BE2C (cell line): ENCODE results near the gene PTOV1.

Source experiments
- DNase-seq: peaks from one replicate; pipeline ENCODE4 v3.0.0-alpha.2; 2020
- H3K27me3 ChIP-seq: fragments of 250-450 bp; sonication (Bioruptor Pico); 2 replicates; pipeline ENCODE4 v1.5.1; 2020; ENCODE audit warnings: mild to moderate bottlenecking
- H3K36me3 ChIP-seq: fragments of 250-450 bp; sonication (Bioruptor Pico); 2 replicates; pipeline ENCODE4 v1.5.1; 2020; ENCODE audit warnings: mild to moderate bottlenecking
- H3K4me1 ChIP-seq: fragments of 250-450 bp; sonication (Bioruptor Pico); 2 replicates; pipeline ENCODE4 v1.5.1; 2020
- H3K4me3 ChIP-seq: 2 replicates; pipeline ENCODE4 v1.5.1; 2011; ENCODE audit warnings: low read depth, low read length
- H3K9me3 ChIP-seq: fragments of 250-450 bp; sonication (Bioruptor Pico); 2 replicates; pipeline ENCODE4 v1.5.1; 2020
- TF ChIP-seq, protein P1 (sequence below): IDR thresholded peaks from 2 replicates; pipeline ENCODE4 v1.5.1; 2012; ENCODE audit warnings: mild to moderate bottlenecking, low read depth, low read length

The PTOV1 gene

DNA sequence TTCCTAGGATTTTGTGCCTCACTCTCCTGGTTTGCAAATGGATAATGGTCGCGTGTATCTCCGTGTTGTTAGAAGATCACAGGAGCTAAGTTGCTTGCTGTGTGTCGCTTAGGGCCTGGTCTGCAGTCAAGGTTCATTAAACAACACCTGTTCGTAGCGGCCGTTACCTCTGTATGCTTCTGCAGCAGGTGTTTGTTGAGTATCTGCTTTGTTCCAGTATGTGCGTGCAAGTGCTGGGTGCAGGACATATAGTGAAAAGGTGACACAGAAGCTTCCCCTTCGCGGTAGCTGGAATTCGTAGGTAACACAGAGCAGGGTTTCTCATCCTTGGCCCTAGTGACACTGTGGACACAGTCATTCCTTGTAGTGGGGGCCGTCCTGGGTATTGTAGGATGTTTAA lies 27.5 kb upstream of the PTOV1 start:
- Histone ChIP-seq H3K4me1 (no peaks in the 10 kb centered on the region; the same call in 1 of the 2 replicates), H3K36me3 (peaks cover 5% of the 10 kb centered on the region), H3K27me3 (no peaks in the 10 kb centered on the region), H3K4me3 (no peak overlapping the region), H3K9me3 (no peaks in the 10 kb centered on the region)
- DNase-seq: no peak
- TF ChIP-seq, protein P1, sequence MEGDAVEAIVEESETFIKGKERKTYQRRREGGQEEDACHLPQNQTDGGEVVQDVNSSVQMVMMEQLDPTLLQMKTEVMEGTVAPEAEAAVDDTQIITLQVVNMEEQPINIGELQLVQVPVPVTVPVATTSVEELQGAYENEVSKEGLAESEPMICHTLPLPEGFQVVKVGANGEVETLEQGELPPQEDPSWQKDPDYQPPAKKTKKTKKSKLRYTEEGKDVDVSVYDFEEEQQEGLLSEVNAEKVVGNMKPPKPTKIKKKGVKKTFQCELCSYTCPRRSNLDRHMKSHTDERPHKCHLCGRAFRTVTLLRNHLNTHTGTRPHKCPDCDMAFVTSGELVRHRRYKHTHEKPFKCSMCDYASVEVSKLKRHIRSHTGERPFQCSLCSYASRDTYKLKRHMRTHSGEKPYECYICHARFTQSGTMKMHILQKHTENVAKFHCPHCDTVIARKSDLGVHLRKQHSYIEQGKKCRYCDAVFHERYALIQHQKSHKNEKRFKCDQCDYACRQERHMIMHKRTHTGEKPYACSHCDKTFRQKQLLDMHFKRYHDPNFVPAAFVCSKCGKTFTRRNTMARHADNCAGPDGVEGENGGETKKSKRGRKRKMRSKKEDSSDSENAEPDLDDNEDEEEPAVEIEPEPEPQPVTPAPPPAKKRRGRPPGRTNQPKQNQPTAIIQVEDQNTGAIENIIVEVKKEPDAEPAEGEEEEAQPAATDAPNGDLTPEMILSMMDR: no peak

DNA sequence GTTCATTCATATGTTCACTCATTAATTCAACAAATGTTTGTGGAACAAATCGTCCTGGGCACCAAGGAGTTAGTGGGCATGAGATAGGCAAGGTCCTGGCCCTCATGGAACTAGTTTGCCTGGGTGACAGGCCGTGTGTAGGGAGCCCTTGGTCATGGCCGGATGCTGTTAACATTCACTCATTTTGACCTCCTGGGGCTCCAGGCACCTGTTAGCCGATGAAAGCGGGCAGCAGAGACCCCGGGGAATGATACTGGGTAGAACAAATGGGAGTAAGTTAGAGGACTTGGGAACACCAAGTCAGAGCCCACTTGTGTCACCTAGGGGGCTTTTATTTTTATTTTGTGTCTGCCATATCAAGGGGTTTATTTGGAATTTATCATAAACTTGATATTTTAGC lies 26.3 kb upstream of the PTOV1 start:
- DNase-seq: no peak
- H3K4me3 ChIP-seq: no peak overlapping the region
- H3K4me1 ChIP-seq: no peaks in the 10 kb centered on the region; the same call in 1 of the 2 replicates
- H3K9me3 ChIP-seq: no peaks in the 10 kb centered on the region; the same call in 1 of the 2 replicates
- H3K36me3 ChIP-seq: peaks cover 9% of the 10 kb centered on the region
- no peaks in the 10 kb centered on the region for H3K27me3 ChIP-seq
- TF ChIP-seq, protein P1: no peak

DNA sequence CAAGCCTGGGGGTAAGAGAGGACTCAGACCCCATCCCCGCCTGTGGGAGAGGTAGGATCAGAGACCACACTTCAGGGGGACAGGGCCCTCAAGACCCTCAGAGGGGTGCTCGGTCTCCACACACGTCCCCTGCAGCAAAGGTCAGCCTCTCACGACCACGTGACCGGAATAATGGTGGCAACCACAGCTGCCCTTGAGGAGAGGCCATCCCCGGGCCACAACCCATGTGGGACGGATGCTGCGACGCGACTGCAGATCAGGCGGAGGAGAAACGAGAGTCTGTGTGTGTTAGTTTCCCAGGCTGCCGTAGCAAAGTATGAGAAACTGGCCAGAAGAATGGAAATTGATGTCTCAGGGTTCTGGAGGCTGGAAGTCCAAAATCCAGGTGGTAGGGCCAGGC lies 23.9 kb upstream of the PTOV1 start:
- DNase-seq: no peak
- TF ChIP-seq, protein P1: no peak
- H3K27me3 ChIP-seq: no peaks in the 10 kb centered on the region
- H3K4me3 ChIP-seq: no peak overlapping the region
- no peaks in the 10 kb centered on the region for H3K4me1 ChIP-seq
- no peaks in the 10 kb centered on the region; the same call in 1 of the 2 replicates for H3K9me3 ChIP-seq
- peaks cover 23% of the 10 kb centered on the region for H3K36me3 ChIP-seq

DNA sequence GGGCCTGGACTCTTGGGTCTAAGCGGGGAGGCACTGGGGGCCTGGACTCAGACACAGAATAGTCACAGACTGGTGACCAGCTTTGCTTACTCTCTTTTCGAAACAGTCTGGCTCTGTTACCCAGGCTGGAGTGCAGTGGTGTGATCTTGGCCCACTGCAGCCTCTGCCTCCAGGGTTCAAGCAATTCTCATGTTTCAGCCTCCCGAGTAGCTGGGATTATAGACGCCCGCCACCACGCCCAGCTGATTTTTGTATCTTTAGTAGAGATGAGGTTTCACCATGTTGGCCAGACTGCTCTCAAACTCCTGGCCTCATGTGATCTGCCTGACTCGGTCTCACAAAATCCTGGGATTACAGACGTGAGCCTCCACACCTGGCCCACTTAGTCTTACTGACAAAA lies 21.8 kb upstream of the PTOV1 start:
- TF ChIP-seq, protein P1: no peak
- H3K27me3 ChIP-seq: no peaks in the 10 kb centered on the region
- no peak overlapping the region for H3K4me3 ChIP-seq
- H3K4me1 ChIP-seq: no peaks in the 10 kb centered on the region
- no peak for DNase-seq
- H3K36me3 ChIP-seq: peaks cover 38% of the 10 kb centered on the region
- no peaks in the 10 kb centered on the region; the same call in 1 of the 2 replicates for H3K9me3 ChIP-seq

DNA sequence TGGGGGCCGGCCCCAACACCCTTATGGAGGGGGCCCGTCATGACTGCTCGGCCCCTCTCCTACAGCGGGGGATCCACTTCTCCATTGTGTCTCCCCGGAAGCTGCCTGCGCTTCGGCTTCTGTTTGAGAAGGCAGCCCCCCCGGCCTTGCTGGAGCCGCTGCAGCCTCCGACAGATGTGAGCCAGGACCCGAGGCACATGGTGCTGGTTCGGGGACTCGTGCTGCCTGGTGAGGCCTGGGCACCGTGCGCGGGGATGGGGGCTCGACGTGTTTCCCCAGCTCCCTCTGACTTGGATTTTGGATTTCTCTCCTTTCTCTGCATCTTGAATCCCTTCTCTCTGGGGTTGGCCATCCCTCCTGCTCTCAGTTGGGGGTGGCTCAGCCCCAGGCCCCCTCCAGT lies 21.2 kb upstream of the PTOV1 start:
- no peak for DNase-seq
- Histone ChIP-seq H3K4me1 (no peaks in the 10 kb centered on the region), H3K27me3 (no peaks in the 10 kb centered on the region), H3K36me3 (peaks cover 39% of the 10 kb centered on the region), H3K4me3 (no peak overlapping the region), H3K9me3 (no peaks in the 10 kb centered on the region; the same call in 1 of the 2 replicates)
- TF ChIP-seq, protein P1: no peak

DNA sequence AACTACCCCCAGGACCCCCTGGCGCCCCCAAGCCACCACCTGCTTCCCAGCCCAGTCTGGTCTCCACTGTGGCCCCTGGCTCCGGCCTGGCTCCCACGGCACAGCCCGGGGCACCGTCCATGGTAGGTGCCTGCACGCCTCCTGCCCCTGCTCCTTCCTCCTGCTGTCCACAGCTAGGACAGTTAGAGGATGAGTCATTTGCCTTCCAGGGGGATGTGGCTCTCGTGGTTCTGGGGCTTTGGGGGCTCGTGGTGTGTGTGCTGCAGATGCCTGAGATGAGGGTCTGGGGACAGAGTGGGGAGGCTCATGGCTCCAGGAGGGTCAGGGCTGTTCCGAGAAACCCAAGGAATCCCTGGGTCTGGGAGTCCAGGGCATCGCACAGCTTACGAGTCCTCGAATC lies 20.2 kb upstream of the PTOV1 start:
- H3K27me3 ChIP-seq: no peaks in the 10 kb centered on the region
- no peaks in the 10 kb centered on the region; the same call in 1 of the 2 replicates for H3K9me3 ChIP-seq
- peaks cover 46% of the 10 kb centered on the region for H3K36me3 ChIP-seq
- H3K4me3 ChIP-seq: no peak overlapping the region
- TF ChIP-seq, protein P1: no peak
- no peaks in the 10 kb centered on the region for H3K4me1 ChIP-seq
- no peak for DNase-seq
